Mucosa of descending colon (tissue), 3 donors: ENCODE results near the gene COL1A2. TPM values are rescaled to one million over a fixed set of nuclear protein-coding genes. Genes with fewer than 3 reads are reported as not detected.

ENCODE experiments used
- ATAC-seq: fragments of 200-7000 bp; cut with Tn5 transposase; one replicate; pipeline ENCODE4 v1.9.1; 2020; ENCODE audit warnings: mild to moderate bottlenecking, moderate library complexity
- DNase-seq, 3 donors: peaks; one replicate each; pipeline ENCODE4 v3.0.0-alpha.2; 2020
- H3K36me3 ChIP-seq: fragments of 200-600 bp; one replicate; pipeline ENCODE4 v1.8.0; 2021; ENCODE audit warnings: low read depth, mild to moderate bottlenecking
- H3K4me1 ChIP-seq: fragments of 200-600 bp; one replicate; pipeline ENCODE4 v1.8.0; 2021; ENCODE audit warnings: low read depth, mild to moderate bottlenecking
- H3K4me3 ChIP-seq: fragments of 200-600 bp; one replicate; pipeline ENCODE4 v1.8.0; 2021; ENCODE audit warnings: mild to moderate bottlenecking
- H3K9me3 ChIP-seq: fragments of 200-600 bp; one replicate; pipeline ENCODE4 v1.8.0; 2021; ENCODE audit warnings: mild to moderate bottlenecking
- CTCF ChIP-seq: fragments of 200-600 bp; IDR thresholded peaks from one replicate; pipeline ENCODE4 v1.8.0; 2022; ENCODE audit warnings: antibody characterized with exemption, mild to moderate bottlenecking
- intact Hi-C, 2 donors: fragments of 100-400 bp; cut with DNase I in 1 of 2; cut with micrococcal nuclease in 1 of 2; formaldehyde crosslinking; loops; one replicate each; pipeline versions ENCODE4 v1.11.0 to v1.11.1; 2022; cut with DNase I, micrococcal nuclease
- total RNA-seq, 3 donors: library from RNA; stranded (reverse); fragmentation: NEBNext Ultra II Directional in 2 of 3; extraction: Animal tissue kit (Norgen Biotek cat#: 25700) in 2 of 3; gene quantifications; one replicate each; pipeline versions ENCODE4 v1.2.1 to v1.2.4, GENCODE V29; 2021 to 2023
- donor health status: DM: no; HTN: no; CAD: no; lungs with moderate emphysema.
- donor health status: DM: no; HTN: no; CAD: no.
- donor health status: DM: no; HTN: yes; CAD: no.

COL1A2 gene
- total RNA-seq, 3 donors from 2014 or later = 35.1 to 176 (median 155) TPM

DNA sequence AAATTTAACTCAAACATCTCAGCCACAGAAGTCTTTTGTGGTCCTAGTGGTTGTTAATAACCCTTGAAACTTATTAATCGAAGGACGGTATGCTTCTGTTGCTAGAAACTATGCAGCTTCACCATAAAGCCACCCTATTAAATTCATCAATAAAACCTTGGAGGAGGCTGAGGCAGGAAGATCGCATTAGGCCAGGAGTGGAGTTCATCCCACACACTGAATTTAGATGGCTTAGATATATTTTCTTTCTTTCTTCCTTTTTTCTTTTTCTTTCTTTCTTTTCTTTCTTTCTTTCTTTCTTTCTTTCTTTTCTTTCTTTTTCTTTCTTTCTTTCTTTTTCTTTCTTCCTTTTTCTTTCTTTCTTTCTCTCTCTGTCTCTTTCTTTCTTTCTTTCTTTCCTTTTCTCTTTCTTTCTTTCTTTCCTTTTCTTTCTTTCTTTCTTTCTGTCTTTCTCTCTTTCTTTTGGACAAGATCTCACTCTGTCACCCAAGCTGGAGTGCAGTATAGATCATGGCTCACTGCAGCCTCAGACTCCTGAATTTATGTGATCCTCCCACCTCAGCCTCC, 84.0 kb downstream of the COL1A2 start:
- intact Hi-C loops = no loop called here
- no peak for ATAC-seq

More for the DNA sequence above, 84.0 kb downstream of the COL1A2 start:
- TF ChIP-seq CTCF = no peak
- DNase-seq = no peak
- Histone ChIP-seq H3K36me3 (no peaks in the 10 kb centered on the region), H3K9me3 (no peaks in the 10 kb centered on the region), H3K4me3 (no peak overlapping the region), H3K4me1 (no peaks in the 10 kb centered on the region)

Other genes with a start within 250 kb of the COL1A2 start
- gene CASD1, start 114.9 kb downstream of the COL1A2 start, total RNA-seq = 10 to 100 TPM; 44.0 to 50.2 (median 45.0) TPM